ENCODE data around the gene CABLES1. TPM values are rescaled to one million over a fixed set of nuclear protein-coding genes. Genes with fewer than 3 reads are reported as not detected.

The CABLES1 gene
- total and polyA plus RNA-seq, 2 of the 8 experiments (the other 6 are each of a cell fraction or from before 2014, with no cell fraction given): 9.2 to 26.4 TPM

DNA sequence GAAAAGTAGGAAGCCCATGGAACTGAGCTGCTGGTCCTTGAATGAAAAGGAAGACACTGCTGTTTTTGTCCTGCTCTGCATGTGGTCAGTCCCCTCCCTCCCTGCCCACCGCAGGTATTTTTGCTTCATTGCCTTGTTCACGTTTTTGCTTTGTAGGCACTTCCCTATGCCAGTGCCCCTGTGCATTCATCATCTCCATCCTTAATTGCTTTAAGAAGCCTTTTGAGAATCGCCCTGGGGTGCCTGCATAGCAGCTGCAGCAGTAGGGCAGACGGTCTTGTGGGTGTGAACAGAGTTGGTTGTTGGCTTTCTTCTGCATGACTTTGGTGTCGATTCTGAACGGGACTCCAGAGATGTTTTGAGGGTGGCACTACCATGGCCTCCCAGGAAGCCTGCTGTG lies 97.0 kb downstream of the CABLES1 start (continued):
- TF ChIP-seq CTBP2 (IDR thresholded peaks at IDR 0.05; ENCODE audit: borderline replicate concordance, insufficient read depth, insufficient read length, low read length) (no peak), POLR2A (IDR thresholded peaks at IDR 0.05; ENCODE audit: control extremely low read depth in 1 of 2, low read depth in 2 of 2, low read length in 2 of 2) (no peak), CBX8 (IDR thresholded peaks at IDR 0.05; ENCODE audit: borderline replicate concordance, low read depth, low read length) (no peak), BCL11A (IDR thresholded peaks at IDR 0.05; ENCODE audit: low read depth in 2 of 2, low read length in 2 of 2) (no peak), TCF12 (IDR thresholded peaks at IDR 0.05; ENCODE audit: low read depth, low read length) (no peak)
